Fibroblast of the aortic adventitia (primary cell): ENCODE results near the gene MESP2. TPM values are rescaled to one million over a fixed set of nuclear protein-coding genes. Genes with fewer than 3 reads are reported as not detected.

Experiments
- DNase-seq: peaks from one replicate; pipeline ENCODE4 v3.0.0-alpha.2; 2010; ENCODE audit warnings: low read depth
- H3K4me3 ChIP-seq: 2 replicates; pipeline ENCODE4 v1.5.1; 2011; ENCODE audit warnings: low read depth, mild to moderate bottlenecking, control low read depth, low read length, moderate library complexity
- CTCF ChIP-seq: IDR thresholded peaks from 2 replicates; pipeline ENCODE4 v1.5.1; 2011; ENCODE audit warnings: mild to moderate bottlenecking, low read length, control low read depth, inconsistent platforms; ENCODE audit not compliant: insufficient read depth
- total RNA-seq: library from RNA; depleted of rRNA; stranded (reverse); fragments of >200 nt; gene quantifications from 2 replicates; pipeline ENCODE4 v1.2.3, GENCODE V29; 2012; ENCODE audit warnings: low replicate concordance

Gene MESP2
- total RNA-seq, 1 donor, result 1.3 TPM

GRCh38 chr15:89755701-89756100 is 20.4 kb upstream of the MESP2 start:
- H3K4me3 ChIP-seq, result no peak overlapping the region
- DNase-seq, result no peak
- no peak for TF ChIP-seq CTCF

GRCh38 chr15:89756897-89757296 is 19.2 kb upstream of the MESP2 start:
- TF ChIP-seq CTCF, result no peak
- DNase-seq, result no peak
- H3K4me3 ChIP-seq, result no peak overlapping the region

- DNase-seq, result no peak
- H3K4me3 ChIP-seq, result no peak overlapping the region
- no peak for TF ChIP-seq CTCF
Measured at GRCh38 chr15:89758283-89758682, 17.8 kb upstream of the MESP2 start.

GRCh38 chr15:89758981-89759380 is 17.2 kb upstream of the MESP2 start:
- no peak overlapping the region for H3K4me3 ChIP-seq
- no peak for DNase-seq
- no peak for TF ChIP-seq CTCF

- TF ChIP-seq CTCF, result no peak
- DNase-seq, result no peak
- no peak overlapping the region for H3K4me3 ChIP-seq
Measured at GRCh38 chr15:89759835-89760234, 16.3 kb upstream of the MESP2 start.

- H3K4me3 ChIP-seq, result no peak overlapping the region
- peak; percentile 98 for TF ChIP-seq CTCF
- DNase-seq, result peak; percentile 75
Measured at GRCh38 chr15:89760303-89761008, 15.7 kb upstream of the MESP2 start.
